WTC11 (cell line): ENCODE measurements around the gene NLRP5. TPM values are rescaled to one million over a fixed set of nuclear protein-coding genes. Genes with fewer than 3 reads are reported as not detected.

ENCODE experiments used
- ATAC-seq: fragments of 200-7000 bp; cut with Tn5 transposase; 2 replicates; pipeline ENCODE4 v1.10.0; 2021; ENCODE audit warnings: mild to moderate bottlenecking, moderate library complexity
- CTCF ChIA-PET: fragments of 300-600 bp; sonication (Branson Sonifier 250); formaldehyde crosslinking; loops from one replicate; lab custom pipeline; 2021; ENCODE audit warnings: antibody characterized with exemption; lab: Charles Lee
- POLR2A ChIA-PET: fragments of 350-600 bp; sonication (Branson Sonifier 250); formaldehyde crosslinking; loops from one replicate; lab custom pipeline; 2021; ENCODE audit warnings: antibody characterized with exemption; lab: Charles Lee
- DNase-seq: peaks from one replicate; pipeline ENCODE4 v3.0.0; 2021; ENCODE audit warnings: low spot score
- H3K27ac Mint-ChIP-seq: 2 replicates; pipeline ENCODE4 v1.8.0; 2021; ENCODE audit warnings: mixed read lengths
- H3K27me3 Mint-ChIP-seq: 2 replicates; pipeline ENCODE4 v1.8.0; 2021; ENCODE audit warnings: low read depth, mild to moderate bottlenecking, moderate library complexity, mixed read lengths
- H3K36me3 Mint-ChIP-seq: 2 replicates; pipeline ENCODE4 v1.8.0; 2021; ENCODE audit warnings: mixed read lengths
- H3K4me1 Mint-ChIP-seq: 2 replicates; pipeline ENCODE4 v1.8.0; 2022; ENCODE audit warnings: mixed read lengths
- H3K4me3 Mint-ChIP-seq: 2 replicates; pipeline ENCODE4 v1.8.0; 2021; ENCODE audit warnings: mild to moderate bottlenecking, moderate library complexity, mixed read lengths
- H3K9me3 Mint-ChIP-seq: 2 replicates; pipeline ENCODE4 v1.8.0; 2021; ENCODE audit warnings: mixed read lengths
- ARID4B ChIP-seq: sonication (generic); formaldehyde crosslinking; IDR thresholded peaks from 2 replicates; pipeline ENCODE4 v1.8.0; 2023; ENCODE audit warnings: missing genetic modification reagents, mild to moderate bottlenecking, borderline replicate concordance
- ATF2 ChIP-seq: sonication (generic); formaldehyde crosslinking; IDR thresholded peaks from 2 replicates; pipeline ENCODE4 v1.8.1; 2022; ENCODE audit warnings: low read depth, missing genetic modification reagents, borderline replicate concordance
- ATF3 ChIP-seq: sonication (generic); formaldehyde crosslinking; conservative IDR thresholded peaks from 2 replicates; pipeline ENCODE4 v1.8.1; 2022; ENCODE audit warnings: mild to moderate bottlenecking, missing genetic modification reagents
- CDX4 ChIP-seq: fragments of 250-450 bp; sonication (Bioruptor Pico); IDR thresholded peaks from 2 replicates; pipeline ENCODE4 v1.9.0; 2021; ENCODE audit warnings: moderate library complexity, mild to moderate bottlenecking, inconsistent platforms, borderline replicate concordance
- CREB1 ChIP-seq: sonication (generic); formaldehyde crosslinking; IDR thresholded peaks from 2 replicates; pipeline ENCODE4 v1.8.0; 2023; ENCODE audit warnings: mild to moderate bottlenecking, missing genetic modification reagents
- CREM ChIP-seq: sonication (generic); formaldehyde crosslinking; IDR thresholded peaks from 2 replicates; pipeline ENCODE4 v1.8.1; 2022; ENCODE audit warnings: mild to moderate bottlenecking, missing genetic modification reagents, moderate library complexity
- ELF4 ChIP-seq: sonication (generic); formaldehyde crosslinking; IDR thresholded peaks from 2 replicates; pipeline ENCODE4 v1.8.1; 2022; ENCODE audit warnings: low read depth, mild to moderate bottlenecking, moderate library complexity, missing genetic modification reagents
- ERG ChIP-seq: fragments of 250-450 bp; sonication (Bioruptor Pico); IDR thresholded peaks from 2 replicates; pipeline ENCODE4 v1.8.0; 2021; ENCODE audit warnings: mild to moderate bottlenecking
- GRHL2 ChIP-seq: fragments of 250-450 bp; sonication (Bioruptor Pico); IDR thresholded peaks from 2 replicates; pipeline ENCODE4 v1.8.0; 2022; ENCODE audit warnings: mild to moderate bottlenecking, moderate library complexity; ENCODE audit not compliant: insufficient replicate concordance, severe bottlenecking
- MXD4 ChIP-seq: fragments of 250-450 bp; sonication (Bioruptor Pico); IDR thresholded peaks from 2 replicates; pipeline ENCODE4 v1.8.0; 2021; ENCODE audit warnings: mild to moderate bottlenecking, moderate library complexity, borderline replicate concordance
- NFYB ChIP-seq: sonication (generic); formaldehyde crosslinking; conservative IDR thresholded peaks from 2 replicates; pipeline ENCODE4 v1.8.0; 2022; ENCODE audit warnings: low read depth, missing genetic modification reagents
- OVOL2 ChIP-seq: fragments of 250-450 bp; sonication (Bioruptor Pico); IDR thresholded peaks from 2 replicates; pipeline ENCODE4 v1.9.0; 2021; ENCODE audit warnings: mild to moderate bottlenecking, borderline replicate concordance
- RORB ChIP-seq: fragments of 250-450 bp; sonication (Bioruptor Pico); IDR thresholded peaks from 2 replicates; pipeline ENCODE4 v1.9.0; 2021; ENCODE audit warnings: mild to moderate bottlenecking
- SMAD3 ChIP-seq: sonication (generic); formaldehyde crosslinking; IDR thresholded peaks from 2 replicates; pipeline ENCODE4 v1.8.0; 2022; ENCODE audit warnings: missing genetic modification reagents, mild to moderate bottlenecking, borderline replicate concordance
- SOX15 ChIP-seq: fragments of 250-450 bp; sonication (Bioruptor Pico); IDR thresholded peaks from 2 replicates; pipeline ENCODE4 v1.9.0; 2021; ENCODE audit warnings: mild to moderate bottlenecking
- USF1 ChIP-seq: sonication (generic); formaldehyde crosslinking; IDR thresholded peaks from 2 replicates; pipeline ENCODE4 v1.8.0; 2022; ENCODE audit warnings: mild to moderate bottlenecking, missing genetic modification reagents
- ZMAT4 ChIP-seq: fragments of 250-450 bp; sonication (Bioruptor Pico); IDR thresholded peaks from 2 replicates; pipeline ENCODE4 v1.9.0; 2021; ENCODE audit warnings: mild to moderate bottlenecking
- ZNF138 ChIP-seq: sonication (generic); formaldehyde crosslinking; conservative IDR thresholded peaks from 2 replicates; pipeline ENCODE4 v1.8.1; 2022; ENCODE audit warnings: mild to moderate bottlenecking, moderate library complexity, missing genetic modification reagents
- ZNF416 ChIP-seq: fragments of 250-450 bp; sonication (Bioruptor Pico); IDR thresholded peaks from 2 replicates; pipeline ENCODE4 v1.9.0; 2021; ENCODE audit warnings: mild to moderate bottlenecking, inconsistent platforms
- ZNF512 ChIP-seq: sonication (generic); formaldehyde crosslinking; IDR thresholded peaks from 2 replicates; pipeline ENCODE4 v1.8.1; 2022; ENCODE audit warnings: missing genetic modification reagents, borderline replicate concordance
- total RNA-seq: library from RNA; stranded (reverse); gene quantifications from 3 replicates; pipeline ENCODE4 v1.2.3, GENCODE V29; 2021

NLRP5 gene
- total RNA-seq, 1 experiment from 2014 or later: not detected

- POLR2A ChIA-PET: no interaction called here
- no peak overlapping the region for H3K27ac Mint-ChIP-seq
- no peaks in the 10 kb centered on the region for H3K4me1 Mint-ChIP-seq
- CTCF ChIA-PET: no interaction called here
- no peak for DNase-seq
- no peak for TF ChIP-seq SMAD3 (CRISPR knock-in tag)
- TF ChIP-seq CREM (CRISPR knock-in tag): no peak
- TF ChIP-seq GRHL2 (CRISPR knock-in tag): no peak
- no peak for TF ChIP-seq SOX15 (CRISPR knock-in tag)
- no peak for TF ChIP-seq RORB
- TF ChIP-seq USF1: no peak
- no peak for TF ChIP-seq CREB1 (CRISPR knock-in tag)
- no peak for TF ChIP-seq ZNF512 (CRISPR knock-in tag)
- no peak for TF ChIP-seq ATF3 (CRISPR knock-in tag)
- no peak for TF ChIP-seq ZNF138 (CRISPR knock-in tag)
- no peak for TF ChIP-seq ARID4B (CRISPR knock-in tag)
- TF ChIP-seq ZMAT4 (CRISPR knock-in tag): no peak
- no peak for TF ChIP-seq ELF4 (CRISPR knock-in tag)
- TF ChIP-seq OVOL2 (CRISPR knock-in tag): no peak
- no peak for TF ChIP-seq ERG (CRISPR knock-in tag)
- TF ChIP-seq ZNF416: no peak
- TF ChIP-seq CDX4: no peak
- no peak for TF ChIP-seq MXD4 (CRISPR knock-in tag)
- TF ChIP-seq NFYB (CRISPR knock-in tag): no peak
- TF ChIP-seq ATF2 (CRISPR knock-in tag): no peak
- ATAC-seq: no peak
- H3K4me3 Mint-ChIP-seq: no peak overlapping the region
- H3K27me3 Mint-ChIP-seq: peaks cover 6% of the 10 kb centered on the region
- peaks cover 53% of the 10 kb centered on the region for H3K36me3 Mint-ChIP-seq
- peaks cover 80% of the 10 kb centered on the region for H3K9me3 Mint-ChIP-seq
These were observed 1.3 kb upstream of the NLRP5 start for GRCh38 chr19:55985254-55985653.
